Measurements from ENCODE around the gene LY86. TPM values are rescaled to one million over a fixed set of nuclear protein-coding genes. Genes with fewer than 3 reads are reported as not detected.

LY86 gene
- total and polyA plus RNA-seq, 2 donors (not counting 3 experiments of a cell fraction or from before 2014, with no cell fraction given) = not detected

GRCh38 chr6:6582131-6582530, 6.4 kb upstream of the LY86 start:
- DNase-seq (ENCODE audit: low read depth, low spot score) (no peak), FAIRE-seq (no peak)
- Histone ChIP-seq H3K27ac (ENCODE audit: insufficient read depth, low read depth, low read length) (no peak overlapping the region), H3K4me2 (ENCODE audit: insufficient read depth, low read length) (no peak overlapping the region), H3K27me3 (ENCODE audit: control insufficient read depth in 2 of 2, insufficient read depth in 2 of 2, low read length in 2 of 2) (no peaks in the 10 kb centered on the region), H3K9me3 (replicated peaks; ENCODE audit: control insufficient read depth, insufficient read depth, low read length) (no peaks in the 10 kb centered on the region), H3K9me1 (replicated peaks; ENCODE audit: control insufficient read depth, extremely low read depth, insufficient read depth, low read length) (no peaks in the 10 kb centered on the region), H3K36me3 (ENCODE audit: control insufficient read depth in 2 of 2, extremely low read depth in 1 of 2, insufficient read depth in 2 of 2, low read length in 2 of 2) (no peaks in the 10 kb centered on the region), H3K79me2 (ENCODE audit: control insufficient read depth, insufficient read depth, low read length) (no peaks in the 10 kb centered on the region), H4K20me1 (replicated peaks; ENCODE audit: control insufficient read depth, extremely low read depth, insufficient read depth, low read length) (no peaks in the 10 kb centered on the region), H2AFZ (ENCODE audit: low read depth, low read length) (no peak overlapping the region), H3K9ac (replicated peaks; ENCODE audit: extremely low read depth, insufficient read depth, low read length) (no peak overlapping the region), H3K4me3 (replicated peaks in 1 of 3; ENCODE audit: insufficient read depth in 1 of 3, low read depth in 1 of 3, low read length in 3 of 3) (no peak overlapping the region), H3K4me1 (ENCODE audit: control insufficient read depth, extremely low read depth, insufficient read depth, low read length) (no peaks in the 10 kb centered on the region)
- TF ChIP-seq JUN (IDR thresholded peaks at IDR 0.05; ENCODE audit: borderline replicate concordance, insufficient read depth, insufficient read length, low read depth) = no peak
- TF ChIP-seq MYC (IDR thresholded peaks at IDR 0.05; ENCODE audit: low read depth, low read length) = no peak
- TF ChIP-seq FOS (IDR thresholded peaks at IDR 0.05; ENCODE audit: borderline replicate concordance, insufficient read depth, low read length) = no peak
- TF ChIP-seq POLR2AphosphoS5 (IDR thresholded peaks at IDR 0.05; ENCODE audit: insufficient read depth, low read depth, low read length) = no peak
- no peak for TF ChIP-seq MAX (IDR thresholded peaks at IDR 0.05; ENCODE audit: insufficient read depth, insufficient read length)
- no peak for TF ChIP-seq POLR2A (IDR thresholded peaks at IDR 0.05; ENCODE audit: low read depth, low read length)
- TF ChIP-seq GATA2 (IDR thresholded peaks at IDR 0.05; ENCODE audit: insufficient read depth, insufficient read length, low read depth, low read length) = no peak
- TF ChIP-seq CTCF (IDR thresholded peaks at IDR 0.05; ENCODE audit: extremely low read depth in 1 of 2, insufficient read depth in 1 of 2, low read depth in 1 of 2, low read length in 2 of 2) = no peak
- TF ChIP-seq EZH2 (IDR thresholded peaks at IDR 0.05; ENCODE audit: borderline replicate concordance, low read depth, low read length, severe bottlenecking) = no peak
- BruUV-seq (replicated peaks) = no TSS peak
- dilution Hi-C loops (cut with MboI; ENCODE audit: extremely low pct_ligation_motif_present, low sequenced_read_pairs) (no loop called here), intact Hi-C loops (cut with micrococcal nuclease) (no loop called here)
- CTCF ChIA-PET = no interaction called here
- POLR2A ChIA-PET = no interaction called here
